NCI-H1417 (cell line): ENCODE measurements around the gene DPT.

Experiments
- DNase-seq, 3 experiments: peaks; one replicate each; lab custom pipeline; 2025; lab: John Stamatoyannopoulos, UW

Gene DPT

DNA sequence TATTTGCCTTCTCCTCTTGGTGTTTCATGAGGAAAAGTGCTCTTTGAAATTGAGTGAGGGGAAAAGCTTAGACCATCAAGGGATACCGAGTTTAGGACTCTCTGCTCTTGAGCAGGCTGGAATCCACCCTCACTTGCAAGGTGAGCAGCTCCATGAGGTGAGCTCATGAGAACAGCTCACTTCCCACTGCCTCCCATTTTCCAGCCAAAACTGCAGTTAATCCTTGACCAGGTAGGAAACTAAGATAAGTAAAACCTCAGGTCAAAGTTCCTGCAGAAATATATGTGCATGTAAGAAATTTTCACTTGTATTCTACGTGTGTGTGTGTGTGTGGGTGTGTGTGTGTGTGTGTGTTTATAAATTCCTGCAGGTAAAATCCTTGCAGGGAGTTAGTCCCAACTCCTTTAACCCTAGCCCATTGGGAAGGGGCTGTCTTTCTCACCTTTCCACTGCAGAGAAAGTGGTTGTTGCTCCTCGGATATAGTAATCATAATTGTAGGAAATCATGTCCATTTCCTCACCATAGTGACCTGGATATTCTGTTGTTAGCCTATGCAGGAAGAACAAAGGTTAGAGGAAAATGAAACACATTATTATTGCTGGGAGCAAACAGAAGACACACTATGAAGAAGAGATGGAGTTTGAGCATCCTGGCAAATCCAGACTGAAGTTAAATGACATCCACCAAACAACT lies 28.3 kb downstream of the DPT start:
- no peak for DNase-seq

DNA sequence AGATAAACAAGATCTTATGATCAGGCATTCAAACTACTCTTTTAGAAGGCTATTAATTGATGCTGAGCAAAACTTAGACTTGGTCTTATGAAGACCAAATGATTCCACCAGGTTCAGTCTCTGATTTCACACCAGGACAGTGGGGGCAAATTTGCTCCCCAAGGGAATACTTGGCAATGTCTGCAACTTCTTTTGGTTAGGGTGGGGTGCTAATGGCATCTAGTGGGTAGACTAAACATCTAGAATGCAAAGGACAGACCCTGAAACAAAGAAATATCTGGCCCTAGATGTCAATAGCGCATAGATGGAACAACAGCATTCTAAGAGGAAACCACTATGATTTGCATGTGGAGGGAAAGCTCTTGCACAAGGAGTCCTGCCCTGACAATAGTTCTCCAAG lies 30.6 kb downstream of the DPT start:
- no peak for DNase-seq

DNA sequence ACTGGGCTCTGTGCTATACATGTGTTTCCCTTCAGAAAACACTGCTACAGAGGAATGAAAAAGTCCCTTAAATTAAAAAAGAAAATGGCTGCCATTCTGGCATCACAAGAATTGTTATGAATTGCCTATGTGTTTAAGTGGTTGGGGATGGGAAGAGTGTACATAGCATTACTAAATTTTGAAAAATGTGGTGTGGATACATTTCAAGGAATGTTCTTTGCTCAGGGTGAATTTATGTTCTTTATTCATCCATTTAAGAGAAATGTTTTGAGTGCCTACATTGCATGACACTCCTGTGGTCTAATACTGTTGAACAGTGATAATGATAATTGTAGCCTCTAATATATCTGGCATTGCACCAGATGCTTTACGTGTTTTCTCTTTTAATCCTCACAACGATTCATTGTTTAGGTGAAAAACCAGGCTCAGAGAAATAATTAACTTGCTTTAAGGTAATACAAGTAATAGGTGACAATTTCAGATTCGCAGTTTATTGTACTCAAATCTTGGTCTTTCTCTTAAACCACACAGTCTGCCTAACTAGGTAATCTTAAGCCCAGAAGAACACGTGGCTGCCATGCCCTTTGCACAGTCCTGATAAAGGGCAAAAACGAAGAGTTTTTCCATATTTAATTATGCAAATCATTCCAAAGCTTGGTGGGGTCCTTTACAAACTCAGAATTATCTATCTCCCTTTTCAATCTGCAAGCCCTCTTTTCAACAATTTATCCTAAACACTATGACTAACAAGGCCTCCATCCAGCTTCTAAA lies 31.5 kb downstream of the DPT start:
- DNase-seq: no peak

- no peak for DNase-seq
Measured at GRCh38 chr1:168696125-168696760, 32.8 kb downstream of the DPT start.

GRCh38 chr1:168693872-168694238 lies 35.2 kb downstream of the DPT start:
- no peak for DNase-seq

DNA sequence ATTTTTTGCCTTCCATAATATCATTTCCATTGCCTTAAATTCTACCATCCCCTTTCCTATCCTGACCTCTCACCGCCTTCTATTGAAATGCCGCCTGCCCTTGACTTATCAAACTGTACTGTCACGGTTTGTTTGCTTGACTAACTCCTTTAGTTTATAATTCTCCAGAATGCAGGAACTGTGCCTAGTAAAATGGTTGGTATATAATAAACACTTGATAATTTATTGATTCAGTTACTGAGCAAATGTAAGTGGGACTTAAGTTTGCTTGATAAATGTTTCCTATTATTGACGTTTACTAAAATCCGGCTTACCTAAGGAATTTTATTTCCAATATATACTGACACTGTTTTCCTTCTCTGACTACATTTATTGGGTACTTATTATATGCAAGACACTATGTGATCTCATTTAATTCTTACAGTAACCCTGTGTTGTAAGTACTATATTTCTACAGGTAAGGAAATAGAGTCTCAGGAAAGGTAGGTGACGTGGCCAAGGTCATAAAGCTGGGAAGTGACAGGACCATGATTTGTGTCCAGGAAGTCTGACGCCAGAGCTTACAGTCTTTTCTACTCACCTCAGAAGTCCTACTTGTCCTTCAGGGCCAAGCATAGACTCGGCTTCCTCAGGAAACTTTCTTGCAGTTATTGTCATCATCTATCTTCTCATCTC lies 35.7 kb downstream of the DPT start:
- DNase-seq: no peak

DNA sequence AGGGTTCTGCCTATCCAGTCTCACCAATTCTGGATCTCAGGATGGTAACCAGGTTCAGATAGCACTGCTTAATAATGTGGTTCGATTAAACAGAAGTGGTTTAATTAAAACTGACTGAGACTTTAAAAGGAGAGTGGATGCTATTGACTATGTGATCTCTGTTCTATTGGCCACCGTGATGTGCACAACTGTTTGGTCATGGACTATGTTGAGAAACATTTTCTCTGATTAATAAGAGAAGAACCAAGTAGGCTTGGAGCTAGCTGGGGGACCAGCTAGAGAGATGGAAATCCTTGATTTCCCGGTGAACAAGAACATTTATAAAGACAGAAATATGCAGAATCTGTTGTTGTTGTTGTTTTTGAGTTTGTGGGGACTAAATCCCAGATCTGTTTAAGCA lies 36.5 kb downstream of the DPT start:
- no peak for DNase-seq

DNA sequence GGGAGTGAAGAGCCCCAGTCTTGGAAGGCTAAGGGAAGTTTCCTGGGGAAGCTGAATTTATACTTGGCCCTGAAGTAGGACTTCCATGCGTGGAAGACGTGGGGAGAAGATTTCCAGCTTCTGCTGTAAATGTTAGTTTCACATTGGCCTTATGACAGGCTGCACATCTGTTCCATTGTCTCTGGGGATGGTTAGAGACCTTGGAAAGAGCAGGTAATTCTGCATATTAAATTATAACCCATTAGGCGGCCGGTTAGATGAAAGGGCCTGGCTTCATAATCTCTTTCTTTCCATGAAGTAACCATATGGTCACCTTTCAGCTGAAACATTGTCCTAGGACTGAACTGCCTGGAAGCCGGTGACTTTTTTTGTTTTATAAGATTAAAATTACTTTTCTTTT lies 37.5 kb downstream of the DPT start:
- DNase-seq: no peak

DNA sequence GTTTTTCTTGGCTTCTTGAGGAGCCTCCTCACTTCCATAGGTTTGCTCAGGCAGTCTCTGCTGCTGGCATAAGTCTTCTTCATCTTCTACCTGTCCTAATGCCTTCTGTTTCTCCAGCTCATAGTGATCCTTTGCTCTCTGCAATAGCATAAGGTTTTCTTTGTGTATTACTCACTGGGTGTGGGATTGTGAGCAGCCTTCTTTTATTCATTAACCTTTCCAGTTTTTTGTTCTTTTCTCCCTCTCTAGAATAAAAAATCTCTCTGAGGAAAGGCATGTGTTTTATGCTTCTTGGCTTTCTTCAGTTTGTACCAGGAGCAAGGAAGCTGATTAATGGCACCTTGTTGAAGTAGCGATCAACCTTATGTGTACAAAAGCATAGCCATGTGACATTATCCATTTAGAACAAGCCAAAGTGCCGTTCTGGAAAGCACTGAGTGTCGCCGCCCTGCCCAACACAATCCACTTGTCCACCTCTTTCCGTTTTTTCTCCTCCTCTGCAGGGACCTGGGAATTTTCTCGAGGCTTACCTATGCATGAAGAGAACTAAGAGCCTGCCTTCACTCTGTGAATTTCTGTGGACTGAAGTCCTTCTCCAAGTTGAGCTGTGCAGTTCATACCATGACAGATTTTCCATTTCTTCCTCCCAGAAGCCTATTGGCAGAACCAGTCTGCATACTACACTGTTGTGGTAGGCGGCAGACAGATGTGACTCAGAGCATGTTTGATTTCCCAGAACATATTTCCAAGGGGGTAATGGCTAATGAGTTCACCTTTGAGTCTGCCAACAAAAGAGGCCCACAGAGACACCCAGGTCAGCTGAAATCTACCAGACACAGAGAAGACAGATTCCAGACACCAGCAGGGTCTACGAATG lies 39.0 kb downstream of the DPT start:
- DNase-seq: peak in 1 of 3 experiments; percentile 80

GRCh38 chr1:168689327-168689657 lies 39.7 kb downstream of the DPT start:
- DNase-seq: no peak

DNA sequence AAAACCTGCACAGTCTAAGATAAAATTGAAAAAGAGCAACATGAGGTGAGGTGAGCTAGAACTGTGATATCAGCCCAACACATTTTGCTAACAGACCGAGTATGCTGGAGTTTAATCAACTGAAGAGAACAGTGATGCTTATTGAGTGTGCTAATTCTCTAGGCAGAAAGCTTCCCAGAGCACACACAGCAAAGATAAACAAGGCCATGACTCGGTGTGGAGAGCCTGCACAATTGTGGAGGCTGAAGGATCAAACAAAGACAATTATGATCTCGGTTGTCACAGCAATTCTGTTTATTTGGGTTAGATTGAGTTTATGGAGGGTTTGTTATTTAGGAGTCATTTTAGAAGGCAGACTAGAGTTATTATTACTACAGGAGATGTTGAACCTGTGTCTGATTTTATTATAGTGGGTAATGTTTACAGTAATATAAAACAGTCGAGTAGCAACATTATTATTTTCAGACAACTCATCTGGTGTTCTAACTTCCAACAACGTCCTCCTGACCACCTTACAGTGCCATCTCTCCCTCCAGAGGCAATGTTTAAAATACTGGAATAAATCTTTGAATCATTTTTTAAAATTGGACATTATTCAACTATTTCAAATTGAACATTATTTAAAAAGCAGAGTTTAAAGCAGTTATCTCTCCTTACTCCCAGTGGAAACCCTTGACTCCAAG lies 40.2 kb downstream of the DPT start:
- peak in 2 of 3 experiments; percentile 38 to 74 for DNase-seq

DNA sequence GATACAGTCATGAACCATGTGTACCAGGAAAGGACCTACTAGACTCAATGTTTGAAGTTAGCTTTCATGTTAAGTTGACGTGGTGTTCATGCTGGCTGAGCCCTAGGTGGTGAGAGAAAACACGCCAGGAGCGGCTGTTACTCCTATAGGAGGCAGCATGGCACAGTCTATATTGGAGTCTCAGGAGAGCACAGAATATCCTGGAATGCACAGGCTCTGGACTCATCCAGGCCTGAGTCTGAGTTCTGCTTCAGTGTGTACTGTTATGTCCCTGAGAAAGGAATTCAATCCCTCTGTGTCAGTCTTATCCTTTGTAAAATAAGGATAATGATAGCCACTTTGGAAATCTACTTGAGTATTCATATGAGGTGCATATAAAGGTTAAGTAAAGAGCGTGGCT lies 41.2 kb downstream of the DPT start:
- no peak for DNase-seq

DNA sequence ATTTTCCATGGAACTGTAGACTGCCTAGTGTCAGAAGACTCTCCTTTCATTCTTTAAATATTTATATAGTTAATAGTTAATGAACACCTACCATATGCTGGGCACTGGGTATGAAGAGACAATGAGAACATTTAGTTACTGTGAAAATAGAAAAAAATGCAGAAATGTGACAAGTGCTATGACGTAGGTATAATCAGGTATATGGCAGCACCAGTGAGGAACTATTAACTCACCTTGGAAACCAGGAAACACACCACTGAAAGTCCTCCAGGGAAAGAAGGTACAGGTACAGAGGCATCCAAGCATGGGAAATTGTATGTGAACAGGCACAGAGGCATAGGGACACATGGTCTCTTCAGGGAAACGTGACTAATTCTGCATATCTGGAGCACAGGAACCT lies 42.3 kb downstream of the DPT start:
- no peak for DNase-seq

DNA sequence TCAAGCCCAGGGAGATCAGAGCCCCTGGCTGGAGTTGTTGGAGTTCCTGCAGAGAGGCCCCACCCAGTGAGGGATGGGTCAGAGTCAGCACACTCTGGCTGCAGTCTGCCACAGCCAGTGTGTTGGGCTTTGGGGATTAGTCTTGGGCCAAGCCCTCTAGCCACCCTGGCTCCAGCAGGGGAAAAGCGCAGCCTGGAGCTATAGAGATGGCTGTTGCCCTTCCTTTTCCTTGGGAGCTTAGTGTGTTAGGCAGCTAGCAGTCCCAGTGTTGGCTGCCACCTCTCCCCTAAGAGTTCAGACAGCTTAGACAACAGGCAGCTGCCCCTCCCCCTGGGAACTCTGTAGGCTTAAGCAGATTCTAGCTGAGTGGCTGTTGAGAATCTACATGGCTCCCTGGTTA lies 45.1 kb downstream of the DPT start:
- no peak for DNase-seq

DNA sequence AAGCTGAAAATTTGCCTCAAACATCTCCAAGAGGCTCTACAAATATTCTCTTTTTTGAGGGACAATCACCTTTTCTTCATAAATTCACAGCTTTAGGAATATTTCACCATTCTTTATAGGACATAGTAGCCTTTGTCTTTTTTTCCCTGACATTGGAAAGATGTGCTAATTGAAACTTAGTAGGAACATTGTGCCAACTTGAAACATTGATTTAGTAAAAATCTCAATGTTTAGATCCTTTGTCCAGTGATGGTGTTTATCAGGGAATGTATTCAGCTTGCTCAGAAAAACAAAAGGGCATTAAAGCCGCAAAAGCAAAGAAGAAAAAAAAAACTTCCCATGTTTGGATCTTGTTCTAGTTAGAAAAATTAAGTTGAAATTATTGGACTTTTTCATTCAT lies 52.1 kb downstream of the DPT start:
- DNase-seq: no peak

DNA sequence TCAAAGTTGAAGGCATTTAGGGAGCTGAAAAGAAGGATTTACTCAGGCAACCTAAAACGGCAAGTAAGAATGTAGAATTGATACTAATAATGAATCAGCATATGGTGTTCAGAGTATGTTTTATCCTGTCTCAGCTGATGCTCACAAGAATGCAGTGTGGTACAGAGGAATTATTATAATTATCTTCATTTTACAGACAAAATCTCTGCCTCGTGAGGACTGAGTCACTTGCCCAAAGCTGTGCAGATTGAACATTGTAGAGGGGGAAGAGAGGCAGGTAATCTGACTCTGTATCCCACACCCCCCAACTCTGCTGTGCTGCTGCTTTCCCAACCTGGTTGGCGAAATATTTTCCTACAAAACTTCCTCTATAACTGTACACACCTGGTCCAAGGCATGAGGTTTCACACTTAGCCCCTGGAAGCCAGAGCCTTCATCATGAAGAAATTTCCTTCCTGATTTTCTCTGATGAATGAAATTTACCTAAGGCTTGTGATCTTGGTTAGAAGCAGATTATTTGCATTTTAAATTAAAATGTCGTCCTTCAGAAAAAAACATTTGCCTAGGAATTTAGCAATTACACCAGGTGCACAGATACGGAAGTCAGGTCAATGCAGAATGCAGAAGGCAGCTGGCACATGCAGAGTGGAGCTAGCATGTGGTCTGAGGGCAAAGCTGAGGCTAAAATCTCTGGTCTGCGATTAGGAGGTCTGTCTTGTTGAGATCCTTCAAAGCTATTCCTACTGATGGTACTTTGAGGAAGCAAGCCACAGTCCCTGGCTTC lies 52.8 kb downstream of the DPT start:
- peak in 1 of 3 experiments; percentile 6 for DNase-seq

- DNase-seq: no peak
Measured at GRCh38 chr1:168673974-168674683, 54.9 kb downstream of the DPT start.

DNA sequence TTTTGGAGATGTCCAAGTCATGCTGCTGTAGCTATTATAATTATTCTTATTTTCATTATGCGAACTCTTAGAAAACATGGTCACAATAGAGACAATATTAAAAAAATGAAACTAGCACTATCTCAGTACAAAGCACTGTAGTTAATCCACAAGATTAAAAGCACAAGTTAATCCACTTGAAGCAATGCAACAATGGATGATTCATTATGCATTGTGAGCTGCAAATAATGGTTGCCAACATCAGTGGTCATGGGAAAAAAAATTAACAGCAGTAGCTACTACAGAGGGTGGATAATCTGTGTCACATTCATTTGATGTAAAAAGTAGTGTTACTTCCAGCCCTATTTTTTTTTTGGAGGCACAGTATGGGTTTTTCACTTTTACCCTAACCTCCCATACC lies 56.7 kb downstream of the DPT start:
- DNase-seq: no peak

- DNase-seq: no peak
Measured at GRCh38 chr1:168671782-168672181, 57.2 kb downstream of the DPT start.

DNA sequence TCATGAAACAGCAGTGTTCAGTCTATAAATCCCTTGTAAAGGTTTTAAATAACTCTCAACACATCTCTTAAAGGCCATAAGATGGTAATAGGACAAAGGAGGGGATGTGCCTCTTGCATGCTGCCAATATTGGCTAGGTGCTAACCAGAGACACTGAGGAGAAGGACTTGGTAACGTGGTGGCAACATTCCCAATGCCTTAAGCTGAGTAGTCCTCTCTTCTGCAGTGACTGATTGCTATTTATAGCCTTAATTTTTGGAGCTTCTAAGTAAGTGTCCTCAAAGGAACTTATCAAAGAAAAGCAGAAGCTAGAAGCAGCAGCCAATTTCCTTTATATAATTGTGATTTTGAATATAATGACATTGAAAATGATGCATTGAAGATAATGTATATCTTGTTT lies 63.0 kb downstream of the DPT start:
- DNase-seq: no peak
